GM23338 (cell line): Measurements from ENCODE around the gene UPK3BL1.
"Not testable (repeated sequence)": the region's sequence is repeated elsewhere in the genome, so short reads cannot be mapped to it uniquely, and the experiment has no call there.

ENCODE experiments used
- CREB1 ChIP-seq: fragments of 250-450 bp; sonication (Bioruptor Pico); IDR thresholded peaks from 2 replicates; pipeline ENCODE4 v1.5.0; 2020; ENCODE audit warnings: low read depth, mild to moderate bottlenecking, moderate library complexity
- CTCF ChIP-seq, 2 experiments: fragments of 200-600 bp in 1 of 2; sonication (generic) in 1 of 2; conservative IDR thresholded peaks; 2 replicates each; pipeline versions ENCODE4 v1.5.1 to v1.6.1; 2016 to 2017; ENCODE audit warnings: antibody characterized with exemption in 2 of 2, low read depth in 2 of 2, mild to moderate bottlenecking in 2 of 2, moderate library complexity in 1 of 2
- EZH2 ChIP-seq: fragments of 200-600 bp; sonication (generic); IDR thresholded peaks from one replicate; pipeline ENCODE4 v1.8.0; 2017; ENCODE audit warnings: antibody characterized with exemption, mild to moderate bottlenecking, low read depth; ENCODE audit not compliant: unreplicated experiment
- EZH2phosphoT487 ChIP-seq: fragments of 200-600 bp; sonication (generic); IDR thresholded peaks from one replicate; pipeline ENCODE4 v1.8.1; 2018; ENCODE audit warnings: antibody characterized with exemption; ENCODE audit not compliant: unreplicated experiment
- NANOG ChIP-seq: IDR thresholded peaks from 2 replicates; pipeline ENCODE4 v1.6.1; 2016; ENCODE audit warnings: antibody characterized with exemption, borderline replicate concordance
- POLR2AphosphoS5 ChIP-seq: IDR thresholded peaks from 2 replicates; pipeline ENCODE4 v1.6.1; 2016; ENCODE audit warnings: antibody characterized with exemption, low read depth
- REST ChIP-seq: IDR thresholded peaks from one replicate; pipeline ENCODE4 v1.6.1; 2018; ENCODE audit warnings: antibody characterized with exemption; ENCODE audit not compliant: unreplicated experiment

- not testable (repeated sequence) for TF ChIP-seq CTCF (conservative IDR thresholded peaks at IDR 0.05; ENCODE audit: low read depth in 2 of 2); NANOG; POLR2AphosphoS5; CREB1 (CRISPR knock-in tag); EZH2; EZH2phosphoT487; REST
Observed at GRCh38 chr7:102667523-102667922, 24.9 kb upstream of the UPK3BL1 start.
